SK-N-SH (cell line): ENCODE data around the gene LRFN3. TPM values are rescaled to one million over a fixed set of nuclear protein-coding genes. Genes with fewer than 3 reads are reported as not detected.

Experiments
- CTCF ChIA-PET: fragments of 300-600, 350-600 bp; formaldehyde crosslinking; extraction: SDS; loops from one replicate; lab custom pipeline; 2021; lab: Yijun Ruan, JAX
- POLR2A ChIA-PET: fragments of 350-600 bp; sonication (Branson Sonifier 250); formaldehyde crosslinking; extraction: SDS; loops from one replicate; lab custom pipeline; 2020; ENCODE audit warnings: antibody characterized with exemption, inconsistent platforms; lab: Yijun Ruan, JAX
- DNase-seq: peaks from one replicate; pipeline ENCODE4 v3.0.0; 2012
- H2AFZ ChIP-seq: fragments of 200-600 bp; sonication (generic); 2 replicates; pipeline ENCODE4 v1.8.1; 2016; ENCODE audit warnings: antibody characterized with exemption, mild to moderate bottlenecking, low read depth
- H3F3A ChIP-seq: fragments of 200-600 bp; sonication (generic); replicated peaks from 2 replicates; pipeline ENCODE3; 2016; ENCODE audit warnings: antibody characterized with exemption, mild to moderate bottlenecking; ENCODE audit not compliant: insufficient read depth
- H3K27ac ChIP-seq, 2 experiments: fragments of 200-500 bp in 1 of 2; fragments of 200-600 bp in 1 of 2; sonication (Bioruptor generic) in 1 of 2; sonication (generic), shearing (Covaris generic) in 1 of 2; 2 replicates each; pipeline versions ENCODE4 v1.5.1 to v1.6.1; 2014 to 2016; ENCODE audit warnings: low read depth in 2 of 2, inconsistent platforms in 1 of 2, low read length in 1 of 2, mild to moderate bottlenecking in 1 of 2, mixed read lengths in 1 of 2
- H3K27me3 ChIP-seq: fragments of 200-600 bp; sonication (generic), shearing (Covaris generic); 2 replicates; pipeline ENCODE4 v1.6.1; 2016; ENCODE audit warnings: mixed run types; ENCODE audit not compliant: insufficient read depth
- H3K36me3 ChIP-seq, 2 experiments: fragments of 200-500 bp in 1 of 2; fragments of 200-600 bp in 1 of 2; sonication (Bioruptor generic) in 1 of 2; sonication (generic) in 1 of 2; replicated peaks in 1 of 2; 2 replicates each; pipeline versions ENCODE3 to v1.5.1; 2014 to 2016; ENCODE audit warnings: low read length in 1 of 2, mild to moderate bottlenecking in 1 of 2; ENCODE audit not compliant: insufficient read depth in 2 of 2, control insufficient read depth in 1 of 2
- H3K4me1 ChIP-seq, 2 experiments: fragments of 200-500 bp in 1 of 2; fragments of 200-600 bp in 1 of 2; sonication (Bioruptor generic) in 1 of 2; sonication (generic), shearing (Covaris generic) in 1 of 2; 2 replicates each; pipeline versions ENCODE4 v1.5.1 to v1.6.1; 2014 to 2016; ENCODE audit warnings: low read depth in 1 of 2, low read length in 1 of 2, mixed run types in 1 of 2; ENCODE audit not compliant: insufficient read depth in 2 of 2, control insufficient read depth in 1 of 2
- H3K4me2 ChIP-seq: fragments of 200-600 bp; sonication (generic), shearing (Covaris generic); 2 replicates; pipeline ENCODE4 v1.6.1; 2017; ENCODE audit warnings: mixed run types
- H3K4me3 ChIP-seq, 2 experiments: fragments of 200-500 bp in 1 of 2; fragments of 200-600 bp in 1 of 2; sonication (Bioruptor generic) in 1 of 2; sonication (generic), shearing (Covaris generic) in 1 of 2; 2 replicates each; pipeline versions ENCODE4 v1.5.1 to v1.8.1; 2014 to 2016; ENCODE audit warnings: low read depth in 2 of 2, inconsistent platforms in 1 of 2, low read length in 1 of 2, mild to moderate bottlenecking in 1 of 2, mixed read lengths in 1 of 2, moderate library complexity in 1 of 2
- H3K79me2 ChIP-seq: fragments of 200-600 bp; sonication (generic); 2 replicates; pipeline ENCODE4 v1.8.1; 2017; ENCODE audit warnings: mild to moderate bottlenecking; ENCODE audit not compliant: insufficient read depth
- H3K9ac ChIP-seq: fragments of 200-600 bp; sonication (generic); 2 replicates; pipeline ENCODE4 v1.6.1; 2017; ENCODE audit warnings: mixed run types
- H3K9me2 ChIP-seq: fragments of 200-600 bp; sonication (generic); 2 replicates; pipeline ENCODE4 v1.6.1; 2017; ENCODE audit warnings: mixed run types
- H3K9me3 ChIP-seq: fragments of 200-600 bp; sonication (generic); 2 replicates; pipeline ENCODE4 v1.6.1; 2017; ENCODE audit warnings: mixed run types, mild to moderate bottlenecking, moderate library complexity
- H4K20me1 ChIP-seq: fragments of 200-600 bp; sonication (generic); 2 replicates; pipeline ENCODE4 v1.6.1; 2017; ENCODE audit warnings: mild to moderate bottlenecking, mixed run types; ENCODE audit not compliant: insufficient read depth
- CHD2 ChIP-seq: fragments of 150-350 bp; IDR thresholded peaks from 2 replicates; pipeline ENCODE4 v1.6.1; 2018; ENCODE audit warnings: low read length; ENCODE audit not compliant: partially characterized antibody
- ELF1 ChIP-seq: IDR thresholded peaks from 2 replicates; pipeline ENCODE4 v1.4.0; 2012
- EZH2phosphoT487 ChIP-seq: fragments of 200-600 bp; sonication (generic); IDR thresholded peaks from 2 replicates; pipeline ENCODE4 v1.6.1; 2017; ENCODE audit warnings: low read depth, mixed run types, mild to moderate bottlenecking, antibody characterized with exemption, moderate library complexity, borderline replicate concordance
- FOSL2 ChIP-seq: IDR thresholded peaks from 2 replicates; pipeline ENCODE4 v1.4.0; 2012; ENCODE audit warnings: low read depth, mild to moderate bottlenecking, moderate library complexity, borderline replicate concordance
- FOXJ3 ChIP-seq: sonication (generic); formaldehyde crosslinking; IDR thresholded peaks from 2 replicates; pipeline ENCODE4 v1.5.1; 2020; ENCODE audit warnings: mild to moderate bottlenecking, missing genetic modification reagents
- FOXM1 ChIP-seq: IDR thresholded peaks from 2 replicates; pipeline ENCODE4 v1.4.0; 2012; ENCODE audit warnings: low read depth, mild to moderate bottlenecking
- GATA2 ChIP-seq: sonication (generic); formaldehyde crosslinking; IDR thresholded peaks from 2 replicates; pipeline ENCODE4 v1.5.0; 2020; ENCODE audit warnings: mild to moderate bottlenecking, missing genetic modification reagents
- JUND ChIP-seq: IDR thresholded peaks from 2 replicates; pipeline ENCODE4 v1.4.0; 2012
- MEF2A ChIP-seq: IDR thresholded peaks from 2 replicates; pipeline ENCODE4 v1.4.0; 2012; ENCODE audit warnings: low read depth, borderline replicate concordance
- NRF1 ChIP-seq: IDR thresholded peaks from 2 replicates; pipeline ENCODE4 v1.6.1; 2012; ENCODE audit warnings: low read depth, mild to moderate bottlenecking, low read length
- POLR2AphosphoS5 ChIP-seq: IDR thresholded peaks from 2 replicates; pipeline ENCODE4 v1.6.1; 2012; ENCODE audit warnings: low read depth, low read length
- RAD21 ChIP-seq: IDR thresholded peaks from 2 replicates; pipeline ENCODE4 v1.6.1; 2012; ENCODE audit warnings: mild to moderate bottlenecking, low read length
- TCF12 ChIP-seq: IDR thresholded peaks from 2 replicates; pipeline ENCODE4 v1.4.0; 2012
- USF1 ChIP-seq: IDR thresholded peaks from 2 replicates; pipeline ENCODE4 v1.4.0; 2012; ENCODE audit warnings: low read depth, borderline replicate concordance
- YY1 ChIP-seq: IDR thresholded peaks from 2 replicates; pipeline ENCODE4 v1.4.0; 2012; ENCODE audit warnings: low read depth, mild to moderate bottlenecking
- WGBS: methylation state at CpG from one replicate; pipeline ENCODE4 v1.1.6; 2017; ENCODE audit warnings: low lambda C conversion rate; 5-methylcytosine and 5-hydroxymethylcytosine counted together
- polyA plus RNA-seq, 3 experiments: library from polyadenylated mRNA; depleted of rRNA; stranded (reverse); fragments of >200 nt; gene quantifications; 2 replicates each; pipeline ENCODE4 v1.2.3, GENCODE V29; 2012
- TF ChIP-seq, protein P1 (sequence below): IDR thresholded peaks from 2 replicates; pipeline ENCODE4; 2012
- TF ChIP-seq, protein P2 (sequence below): fragments of 150-350 bp; IDR thresholded peaks from 2 replicates; pipeline ENCODE4 v1.6.1; 2017; ENCODE audit warnings: antibody characterized with exemption, low read length, low read depth, borderline replicate concordance
- TF ChIP-seq, protein P3 (sequence below): IDR thresholded peaks from 2 replicates; pipeline ENCODE4 v1.4.0; 2012; ENCODE audit warnings: low read depth

Gene LRFN3
- polyA plus RNA-seq, 1 of the 3 experiments (the other 2 are of a cell fraction), result 5.4 TPM

DNA sequence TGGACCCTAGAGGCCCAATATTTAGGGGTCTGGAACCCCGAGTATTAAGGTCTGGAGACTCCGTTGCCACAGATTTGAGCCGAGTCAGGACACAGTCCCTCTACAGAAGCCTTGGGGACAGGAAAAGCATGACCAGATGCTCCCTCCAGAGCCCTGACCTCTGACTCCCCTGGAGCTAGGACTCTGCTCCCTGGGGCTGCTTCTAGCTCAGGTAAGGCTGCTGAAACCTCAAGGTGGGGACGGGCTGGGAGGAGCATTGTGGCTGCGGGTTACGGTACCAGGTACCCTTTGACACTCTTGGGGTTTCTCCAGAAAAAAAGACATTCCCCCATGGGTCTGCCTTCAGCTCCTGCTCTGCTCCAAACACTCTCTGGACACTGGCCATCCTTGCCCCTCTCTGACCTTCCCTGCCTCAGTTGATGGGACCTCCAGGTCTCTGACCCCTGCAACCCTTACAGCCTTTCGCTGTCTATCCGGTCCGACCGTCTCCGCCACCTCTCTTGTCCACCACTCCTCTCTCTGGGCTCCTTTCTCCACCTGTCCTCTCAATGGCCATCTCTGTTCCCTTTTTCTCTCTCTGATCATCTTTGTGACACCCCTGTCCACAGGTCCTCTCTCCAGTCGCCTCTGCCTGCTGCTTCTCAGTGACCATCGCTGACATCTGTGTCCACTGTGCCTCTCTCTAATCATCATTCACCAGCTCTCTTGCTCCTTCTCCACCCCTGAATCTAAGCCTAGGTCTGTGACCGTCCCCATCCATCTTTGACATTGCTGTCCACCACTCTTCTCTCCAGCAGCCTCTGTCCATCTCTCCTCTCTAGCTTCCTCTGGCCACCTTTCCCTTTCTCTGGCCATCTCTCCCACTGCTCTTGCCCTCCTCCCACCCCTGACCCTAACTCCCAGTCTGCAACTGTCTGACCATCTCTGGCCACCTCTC is 1.4 kb downstream of the LRFN3 start:
- Histone ChIP-seq H3K36me3 (peaks cover 0 to 5% of the 10 kb centered on the region in 2 experiments), H3F3A (no peaks in the 10 kb centered on the region), H3K4me1 (peaks cover 0 to 22% of the 10 kb centered on the region in 2 experiments; a peak in 1 of 4 replicates), H3K4me3 (peak overlapping the region; percentile 68 to 100), H3K79me2 (no peaks in the 10 kb centered on the region; the same call in 1 of the 2 replicates), H3K4me2 (peak overlapping the region; percentile 100), H2AFZ (no peak overlapping the region), H3K27me3 (no peaks in the 10 kb centered on the region), H4K20me1 (0 out of 2 replicates have a peak, but pooled peaks cover 3% of the 10 kb centered on the region), H3K9ac (no peak overlapping the region), H3K27ac (no peak overlapping the region), H3K9me2 (no peaks in the 10 kb centered on the region), H3K9me3 (no peaks in the 10 kb centered on the region)
- ChIA-PET CTCF (interaction anchor here (0.6 to 1.0 kb wide), 5 partner anchors 9 to 77 kb away, joined by 3 read pairs; partner anchors contain the start of gene ALKBH6), POLR2A (no interaction called here)
- no peak for DNase-seq
- TF ChIP-seq ELF1 (no peak), JUND (no peak), FOXM1 (no peak), USF1 (no peak), FOSL2 (no peak), FOXJ3 (CRISPR knock-in tag) (no peak), EZH2phosphoT487 (no peak), RAD21 (no peak), CHD2 (no peak), TCF12 (no peak), GATA2 (no peak), POLR2AphosphoS5 (no peak), YY1 (no peak), NRF1 (no peak), MEF2A (no peak)
- TF ChIP-seq, protein P1, sequence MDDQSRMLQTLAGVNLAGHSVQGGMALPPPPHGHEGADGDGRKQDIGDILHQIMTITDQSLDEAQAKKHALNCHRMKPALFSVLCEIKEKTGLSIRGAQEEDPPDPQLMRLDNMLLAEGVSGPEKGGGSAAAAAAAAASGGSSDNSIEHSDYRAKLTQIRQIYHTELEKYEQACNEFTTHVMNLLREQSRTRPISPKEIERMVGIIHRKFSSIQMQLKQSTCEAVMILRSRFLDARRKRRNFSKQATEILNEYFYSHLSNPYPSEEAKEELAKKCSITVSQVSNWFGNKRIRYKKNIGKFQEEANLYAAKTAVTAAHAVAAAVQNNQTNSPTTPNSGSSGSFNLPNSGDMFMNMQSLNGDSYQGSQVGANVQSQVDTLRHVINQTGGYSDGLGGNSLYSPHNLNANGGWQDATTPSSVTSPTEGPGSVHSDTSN, result no peak
- TF ChIP-seq, protein P2, sequence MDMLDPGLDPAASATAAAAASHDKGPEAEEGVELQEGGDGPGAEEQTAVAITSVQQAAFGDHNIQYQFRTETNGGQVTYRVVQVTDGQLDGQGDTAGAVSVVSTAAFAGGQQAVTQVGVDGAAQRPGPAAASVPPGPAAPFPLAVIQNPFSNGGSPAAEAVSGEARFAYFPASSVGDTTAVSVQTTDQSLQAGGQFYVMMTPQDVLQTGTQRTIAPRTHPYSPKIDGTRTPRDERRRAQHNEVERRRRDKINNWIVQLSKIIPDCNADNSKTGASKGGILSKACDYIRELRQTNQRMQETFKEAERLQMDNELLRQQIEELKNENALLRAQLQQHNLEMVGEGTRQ, result no peak
- TF ChIP-seq, protein P3, sequence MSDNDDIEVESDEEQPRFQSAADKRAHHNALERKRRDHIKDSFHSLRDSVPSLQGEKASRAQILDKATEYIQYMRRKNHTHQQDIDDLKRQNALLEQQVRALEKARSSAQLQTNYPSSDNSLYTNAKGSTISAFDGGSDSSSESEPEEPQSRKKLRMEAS, result no peak
- WGBS, result 63% methylated on average over 13 of the region's 14 CpGs
